Activated T-cell treated with anti-CD3 and anti-CD28 coated beads for 48 hours (primary cell): ENCODE measurements around the gene DMD.

Experiments used
- DNase-seq: peaks from one replicate; pipeline ENCODE4 v3.0.0-alpha.2; 2020; ENCODE audit warnings: low read depth

Gene DMD

DNA sequence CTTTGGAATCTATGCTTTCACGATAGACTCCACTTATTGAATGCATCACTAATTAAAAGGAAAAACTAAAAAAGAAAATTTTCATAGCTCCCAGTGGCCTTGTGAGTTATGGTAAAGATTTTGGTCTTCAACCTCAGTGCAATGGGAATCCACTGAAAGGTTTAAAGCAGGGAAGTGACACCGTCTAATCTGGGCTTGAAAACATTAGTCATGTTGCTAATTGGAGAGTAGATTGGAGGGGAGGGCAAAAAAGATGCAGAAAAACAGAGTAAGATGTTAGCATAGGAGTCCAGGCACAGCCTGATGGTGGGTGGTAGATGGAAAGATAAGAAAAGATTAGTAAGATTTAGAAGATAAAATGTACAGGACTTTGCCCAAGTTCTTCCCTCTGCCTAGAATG, 1506.4 kb downstream of the DMD start:
- DNase-seq, result no peak

DNA sequence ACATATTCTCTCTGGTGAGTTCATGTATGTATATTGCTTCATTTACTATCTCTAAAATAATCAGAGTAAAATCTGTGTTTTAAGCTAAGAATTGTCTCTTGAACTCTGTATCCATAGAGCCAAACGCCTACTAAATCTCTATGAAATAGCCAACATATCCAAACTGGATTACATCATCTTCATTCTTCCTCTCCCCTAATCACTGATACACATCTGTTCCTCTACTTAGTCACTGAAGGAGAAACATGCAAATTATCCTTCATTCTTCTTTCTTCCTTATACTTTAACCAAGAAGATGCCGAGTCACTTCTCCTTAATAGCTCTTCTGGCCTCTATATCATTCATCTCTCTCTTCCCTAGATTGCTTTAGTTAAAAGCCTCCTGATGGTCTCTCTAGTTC, 1509.1 kb downstream of the DMD start:
- no peak for DNase-seq

DNA sequence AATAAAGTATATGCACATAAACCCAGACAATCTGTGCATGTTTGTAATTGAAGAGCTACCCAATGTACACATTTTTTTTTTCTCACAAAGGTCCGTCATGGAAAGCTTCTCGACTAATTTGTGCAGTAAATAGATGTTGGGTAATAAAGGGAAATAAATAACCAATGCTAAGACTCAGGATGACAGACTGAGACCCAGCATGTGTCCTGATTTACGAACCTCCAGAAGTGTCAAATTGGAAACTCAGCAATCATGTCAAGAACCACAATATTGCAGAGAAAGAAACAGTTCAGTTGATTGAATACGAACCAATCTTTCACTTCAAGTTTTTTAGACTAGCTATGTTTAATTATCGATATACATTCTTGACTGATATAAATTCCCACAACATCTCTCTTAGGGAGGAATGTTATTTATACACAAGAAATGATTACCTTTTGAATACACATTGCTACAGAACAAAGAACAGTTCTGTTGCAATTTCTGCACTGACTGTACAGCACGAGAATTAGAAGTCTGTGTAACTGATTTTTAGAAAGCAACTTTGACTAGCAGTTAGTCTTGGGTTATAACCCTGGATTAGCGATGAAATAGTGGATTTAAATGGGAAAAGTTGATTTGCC, 1513.9 kb downstream of the DMD start:
- no peak for DNase-seq

DNA sequence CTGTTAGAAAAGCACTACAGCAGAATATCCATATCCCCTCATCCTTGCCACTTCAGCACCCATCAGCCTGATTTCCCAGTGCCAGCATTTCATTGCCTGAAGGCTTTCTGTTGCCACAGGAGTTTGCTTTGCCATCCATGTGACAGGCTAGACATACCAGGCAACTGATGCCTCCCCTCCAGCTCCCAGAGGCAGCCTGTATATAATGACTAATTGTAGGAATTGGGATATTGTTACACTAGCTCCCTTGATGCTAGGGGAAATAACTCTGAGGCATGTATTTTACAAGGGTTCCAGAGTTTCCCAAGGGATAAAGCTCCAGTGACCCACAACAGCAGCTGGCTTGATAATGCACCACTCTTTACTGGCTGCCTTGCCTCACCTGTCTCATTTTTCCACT, 1531.5 kb downstream of the DMD start:
- no peak for DNase-seq

DNA sequence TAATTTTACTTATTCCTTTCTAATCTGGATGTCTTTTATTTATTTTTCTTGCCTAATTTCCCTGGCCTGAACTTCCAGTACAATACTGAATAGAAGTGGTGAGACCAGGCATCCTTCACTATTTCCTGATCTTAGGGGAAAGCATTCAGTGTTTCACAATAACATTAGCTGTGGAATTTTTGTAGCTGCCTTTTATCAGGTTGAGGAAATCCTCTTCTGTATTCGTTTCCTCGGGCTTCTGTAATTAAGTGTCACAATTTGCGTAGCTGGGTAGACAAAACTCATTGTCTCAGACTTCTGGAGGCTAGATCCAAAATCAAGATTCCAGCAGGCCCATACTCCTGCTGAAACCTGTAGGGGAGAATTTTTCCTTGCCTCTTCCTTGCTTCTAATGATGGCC, 1541.1 kb downstream of the DMD start:
- no peak for DNase-seq

DNA sequence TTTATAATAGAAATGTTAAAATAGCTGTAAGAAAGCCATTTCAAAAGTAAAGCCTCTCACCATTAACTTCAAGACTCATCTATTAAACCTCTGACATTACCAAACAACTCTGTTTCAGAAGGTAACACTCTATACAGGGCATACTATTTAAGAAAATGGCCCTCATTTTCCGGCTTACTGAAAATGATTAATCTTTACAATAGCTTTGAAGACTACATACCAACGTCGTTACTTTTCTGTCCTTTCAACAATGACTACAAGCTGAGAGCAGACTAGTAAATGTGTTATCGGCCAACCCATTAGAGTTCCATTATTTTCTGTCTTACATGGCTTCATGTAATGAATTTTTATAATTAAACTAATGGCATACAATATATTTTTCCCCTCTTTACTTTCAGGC, 1545.9 kb downstream of the DMD start:
- DNase-seq, result no peak

DNA sequence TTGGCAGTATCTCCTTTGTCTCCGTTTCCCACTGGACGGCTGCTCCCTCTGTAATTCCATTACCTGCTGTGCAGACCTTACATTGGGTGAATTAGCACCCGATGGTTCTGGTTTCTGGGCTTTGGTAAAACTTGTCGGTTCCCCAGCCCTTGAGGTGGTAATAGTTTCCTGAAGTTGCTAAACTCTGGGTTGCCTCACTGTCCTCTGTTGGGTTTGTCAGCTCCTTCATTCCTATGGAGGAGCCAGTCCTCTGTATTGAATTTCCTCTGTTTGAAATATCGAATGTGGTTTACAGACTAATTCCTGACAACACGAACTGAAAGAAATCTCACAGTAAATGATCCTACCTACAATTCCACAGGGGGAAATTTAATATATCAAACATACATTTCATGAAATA, 1548.2 kb downstream of the DMD start:
- no peak for DNase-seq

DNA sequence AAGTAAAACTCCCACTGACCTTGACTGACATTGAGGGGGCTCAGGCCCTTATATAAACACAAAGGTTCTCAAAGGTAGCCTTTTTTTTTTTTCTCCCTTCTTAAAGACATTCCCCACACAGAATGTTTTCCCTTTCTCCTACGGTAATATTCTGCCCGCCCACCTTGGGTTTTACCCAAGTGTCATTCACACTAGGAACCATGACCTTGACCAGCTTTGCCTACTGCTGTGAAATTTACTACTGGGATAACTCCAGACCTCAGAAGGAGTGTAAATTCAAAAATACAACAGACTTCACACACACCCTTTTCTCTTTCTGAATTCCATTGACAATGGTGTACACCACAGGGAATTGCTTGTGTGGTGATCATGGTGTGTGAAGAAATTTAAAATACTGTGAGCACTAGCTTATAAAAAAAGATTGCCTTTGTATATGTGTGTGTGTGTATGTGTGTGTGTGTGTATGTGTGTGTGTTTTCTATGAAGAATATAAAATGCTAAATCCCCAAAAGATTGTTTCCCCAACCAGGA, 1550.0 kb downstream of the DMD start:
- DNase-seq, result no peak

DNA sequence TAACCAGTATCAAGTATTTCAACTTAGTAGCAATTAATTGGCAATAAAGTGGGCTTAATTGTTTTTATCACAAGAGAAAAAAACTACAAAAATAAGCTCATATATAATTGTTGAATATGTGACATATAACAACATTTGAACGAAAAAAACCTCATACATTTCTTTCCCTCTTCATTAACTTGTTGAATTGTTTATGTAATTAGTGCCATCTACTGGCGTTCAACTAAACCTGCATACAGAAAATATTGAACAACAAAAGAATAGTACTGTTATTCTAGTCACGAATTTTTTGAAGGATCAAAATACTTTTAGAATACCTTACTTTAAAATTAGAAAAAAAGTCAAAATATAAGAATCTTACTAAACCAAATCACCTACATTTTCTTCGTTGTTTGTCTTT, 1553.0 kb downstream of the DMD start:
- DNase-seq, result no peak

DNA sequence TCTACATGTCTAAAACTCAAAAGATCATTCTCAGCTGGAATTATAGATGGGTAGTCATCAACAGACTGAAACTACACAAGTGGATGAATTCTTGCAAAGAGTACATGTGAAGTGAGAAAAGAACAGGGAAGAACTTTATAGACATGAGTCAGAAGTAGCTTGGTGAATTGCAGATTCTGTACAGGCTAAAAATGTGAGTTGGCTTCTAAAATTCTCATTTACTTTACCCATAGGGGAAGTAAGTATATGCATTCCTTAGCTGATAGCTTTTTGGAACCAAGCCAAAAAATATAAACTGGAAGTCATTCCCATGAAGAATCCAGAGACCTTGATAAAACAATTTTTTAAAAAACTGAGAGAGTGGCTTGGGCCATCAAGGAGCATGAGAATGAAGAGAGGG, 1555.3 kb downstream of the DMD start:
- no peak for DNase-seq

DNA sequence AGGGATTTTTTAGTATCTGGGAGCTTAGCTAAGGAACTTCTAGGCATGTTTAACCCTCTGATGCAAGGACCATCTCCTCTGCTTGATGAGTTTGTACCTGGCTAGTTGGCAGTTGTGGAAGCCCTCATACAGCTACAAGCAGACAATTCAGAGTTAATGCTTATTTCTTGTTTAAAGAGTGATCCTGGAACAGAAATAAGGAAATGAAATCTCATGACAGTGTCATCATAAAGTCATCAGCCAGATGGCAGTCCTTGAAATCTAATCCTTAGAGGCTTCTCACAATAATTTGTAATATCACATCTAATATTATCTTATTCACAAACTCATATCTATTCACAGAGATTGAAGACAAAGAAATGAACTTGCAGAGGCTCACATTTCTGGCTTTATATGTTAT, 1557.9 kb downstream of the DMD start:
- no peak for DNase-seq

DNA sequence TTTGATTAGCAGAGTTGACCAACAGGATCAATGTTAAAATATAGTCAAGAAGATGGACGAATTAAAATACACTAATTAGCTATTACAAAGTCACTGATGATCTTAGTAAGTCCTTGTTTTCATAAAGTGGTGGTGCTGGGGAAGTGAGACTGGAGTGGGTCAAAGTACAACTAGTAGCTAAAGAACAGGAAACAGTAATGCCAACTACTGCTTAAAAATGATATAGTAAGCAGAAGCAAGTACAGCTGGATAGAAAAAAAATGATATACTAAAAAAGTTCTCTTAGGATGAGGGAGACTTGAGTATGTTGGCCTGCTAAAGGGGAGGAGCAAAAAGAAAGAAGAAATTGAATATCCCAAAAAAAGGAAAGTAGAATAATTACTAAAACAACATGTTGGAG, 1558.7 kb downstream of the DMD start:
- no peak for DNase-seq

DNA sequence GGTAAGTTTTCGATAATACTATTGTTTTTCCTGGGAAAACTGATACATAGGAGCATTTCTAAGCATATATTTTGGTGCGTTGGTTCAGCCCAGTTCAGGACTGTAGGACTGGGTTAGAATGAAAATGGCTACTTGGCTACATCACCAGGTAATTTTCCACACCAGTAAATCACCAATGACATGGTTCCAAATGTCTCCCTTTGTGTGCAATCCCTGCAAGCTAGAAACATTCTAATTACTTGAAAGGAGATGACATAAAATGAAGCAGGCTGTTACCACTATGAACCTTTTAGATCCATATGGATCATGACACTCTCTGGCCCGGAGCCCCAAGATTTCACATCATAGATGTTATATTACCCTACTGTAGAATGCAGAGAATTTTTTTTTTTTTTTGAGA, 1562.1 kb downstream of the DMD start:
- DNase-seq, result no peak

DNA sequence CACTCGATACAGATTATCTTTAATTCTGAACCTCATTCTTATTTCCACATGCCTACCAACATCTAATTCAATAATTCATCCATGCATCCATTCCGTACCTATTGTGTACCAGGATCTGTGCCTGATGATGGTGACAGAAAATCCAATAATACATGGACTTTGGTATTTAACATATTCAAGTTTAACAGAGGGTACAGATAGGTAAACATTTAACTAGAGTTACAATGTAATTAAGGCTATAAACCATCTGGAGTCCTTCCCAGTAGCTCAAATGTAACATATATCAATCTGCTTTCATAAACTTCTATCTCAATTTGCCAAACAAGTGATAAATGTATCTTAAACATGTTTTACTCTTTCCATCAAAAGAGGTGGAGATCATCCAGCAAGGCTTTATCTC, 1578.0 kb downstream of the DMD start:
- no peak for DNase-seq

DNA sequence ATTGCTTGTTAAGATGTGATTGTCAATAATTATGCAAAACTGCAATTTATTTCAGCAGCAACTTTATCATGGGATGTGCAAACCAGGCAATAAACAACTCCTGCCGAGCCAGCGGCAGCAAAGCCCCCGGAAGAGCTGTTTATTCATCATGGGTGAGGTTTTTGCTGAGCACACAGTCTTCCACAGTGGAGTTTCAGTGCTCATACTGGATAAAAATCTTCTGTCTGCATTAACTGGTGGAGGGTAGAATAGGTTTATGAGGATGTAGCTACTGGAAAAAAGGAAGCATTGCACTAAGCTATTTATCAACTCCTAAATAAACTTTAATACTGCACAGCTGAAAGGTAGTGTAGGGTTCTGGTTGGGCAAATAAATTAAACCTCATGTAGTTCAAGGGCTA, 1582.2 kb downstream of the DMD start:
- no peak for DNase-seq

DNA sequence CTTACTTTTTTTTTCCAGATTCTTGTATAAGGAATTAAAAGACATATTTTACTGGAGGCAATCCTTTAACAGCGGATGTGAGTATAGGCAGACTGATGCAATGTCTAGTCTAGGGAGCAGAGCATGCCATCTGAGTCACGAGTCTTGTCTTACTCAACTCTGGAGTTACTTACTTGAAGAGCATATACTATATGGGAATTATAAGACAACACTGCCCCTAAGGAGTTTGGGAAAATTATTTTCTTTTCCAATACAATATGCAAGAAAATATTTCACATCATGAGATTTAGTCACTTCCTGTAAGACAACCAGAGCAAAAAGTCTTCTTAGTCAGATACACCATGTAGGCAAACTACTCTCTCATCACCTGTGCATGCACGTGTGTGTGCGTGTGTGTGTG, 1602.2 kb downstream of the DMD start:
- DNase-seq, result no peak

DNA sequence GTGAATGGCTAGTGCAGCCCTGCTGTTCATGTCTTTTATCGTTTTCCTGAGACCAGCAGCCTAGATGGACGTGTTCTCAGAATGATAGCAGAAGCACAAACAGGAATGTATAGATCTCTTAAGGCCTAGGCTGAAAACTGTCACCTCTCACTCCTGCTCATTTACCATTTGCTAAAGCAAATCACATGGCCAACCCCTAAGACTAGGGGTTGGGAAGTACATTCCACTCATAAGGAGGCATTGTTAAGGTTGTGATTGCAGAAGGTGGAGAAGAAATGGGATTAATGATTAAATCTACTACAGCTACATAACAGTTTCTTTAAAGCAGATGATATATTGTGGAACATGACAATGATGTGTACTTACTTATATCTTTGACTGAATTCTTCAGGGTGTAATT, 1602.7 kb downstream of the DMD start:
- DNase-seq, result no peak

DNA sequence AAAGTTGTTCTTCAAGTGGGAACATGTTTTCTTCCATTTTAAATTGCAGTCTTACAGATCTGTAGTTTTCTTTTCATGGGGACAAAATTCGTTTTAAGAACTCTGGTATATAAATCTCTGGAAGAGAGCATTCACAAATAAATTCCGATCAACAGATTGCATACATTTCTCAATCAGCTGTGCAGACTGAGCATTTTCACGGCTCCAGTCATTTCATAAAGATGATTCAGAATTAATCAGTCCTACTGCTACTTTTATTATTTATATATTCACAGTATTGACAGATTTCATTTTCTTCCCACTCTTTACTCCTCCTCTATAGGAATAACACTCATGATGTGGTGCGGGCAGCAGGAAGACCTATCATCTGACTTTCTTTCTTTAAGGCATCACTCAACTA, 1604.6 kb downstream of the DMD start:
- DNase-seq, result no peak

DNA sequence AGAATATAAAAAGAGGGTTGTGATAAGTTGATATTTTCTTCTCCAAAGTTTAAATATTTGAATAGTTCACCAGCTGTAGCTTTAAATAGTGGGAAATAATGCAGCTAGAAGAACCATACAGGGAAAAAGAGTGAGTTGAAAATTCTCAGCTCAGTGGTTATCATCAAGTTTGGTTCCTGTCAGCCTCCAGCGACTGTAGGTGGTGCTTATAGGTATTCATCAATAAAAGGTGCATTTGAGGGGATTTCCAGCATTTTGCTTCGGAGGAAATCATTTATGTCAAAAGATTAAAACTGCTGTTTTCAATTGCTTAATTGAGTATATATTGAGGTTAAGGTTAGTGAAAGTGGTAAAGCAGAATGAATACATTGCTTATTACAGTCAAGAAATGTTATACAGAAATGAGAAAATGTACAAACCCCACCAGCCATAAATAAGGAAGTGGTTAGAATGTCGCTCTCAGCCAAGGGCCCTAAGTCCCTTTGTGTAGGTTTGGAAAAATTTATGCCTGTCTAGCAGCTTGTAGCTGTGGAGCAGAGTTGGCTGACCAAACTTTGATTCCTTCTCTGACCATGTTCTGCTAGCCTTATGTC, 1606.6 kb downstream of the DMD start:
- no peak for DNase-seq

DNA sequence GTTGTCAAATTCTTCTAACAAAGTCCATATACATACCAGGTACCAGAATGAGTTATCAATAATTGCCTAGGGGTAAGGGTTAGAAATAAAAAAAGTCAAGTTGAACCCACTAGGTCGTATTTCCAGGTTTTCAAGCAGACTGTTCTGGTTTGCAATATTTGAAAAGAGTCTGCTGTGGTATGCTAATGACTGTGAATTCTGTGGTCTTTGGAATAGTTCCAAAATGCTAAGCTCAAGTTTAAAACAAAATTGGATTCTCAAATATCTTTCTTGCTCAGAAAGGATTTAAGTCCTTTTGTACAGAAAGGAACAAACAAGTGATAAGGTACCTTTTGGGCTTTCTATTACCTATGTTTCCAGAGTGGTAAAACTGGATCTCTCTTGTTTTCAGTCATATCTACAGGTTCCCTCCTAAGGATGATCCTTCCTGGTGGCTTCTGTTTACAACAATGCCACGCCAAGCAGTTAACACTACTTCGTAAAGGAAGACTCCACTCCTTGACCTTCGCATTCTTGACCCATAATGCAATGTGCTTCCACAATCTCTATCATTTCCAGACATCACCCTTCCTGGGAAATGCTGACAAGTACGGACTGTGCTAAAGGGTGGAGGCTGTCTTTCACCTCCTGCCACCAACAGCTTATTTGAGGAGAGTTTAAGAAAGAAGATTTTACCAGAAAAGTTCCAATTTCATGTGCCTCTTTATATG, 1607.8 kb downstream of the DMD start:
- DNase-seq, result no peak

DNA sequence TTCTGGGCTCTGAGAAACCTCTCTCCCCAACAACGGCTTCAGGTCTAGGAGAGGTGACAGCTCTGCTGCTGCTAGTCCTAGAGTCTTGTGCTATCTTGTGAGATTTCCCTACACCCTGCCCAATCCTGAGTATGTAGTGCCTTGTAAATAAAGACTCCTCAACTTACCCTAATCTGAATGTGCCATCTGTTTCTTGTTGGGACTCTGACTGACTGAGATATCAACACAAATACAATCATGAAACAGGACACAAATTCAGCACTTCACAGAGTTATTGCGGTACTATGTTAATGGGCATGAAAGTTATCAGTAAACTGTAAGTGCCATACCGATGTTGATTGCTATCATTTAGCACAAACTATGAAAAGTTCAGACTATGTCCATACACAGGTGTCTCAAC, 1610.5 kb downstream of the DMD start:
- no peak for DNase-seq

DNA sequence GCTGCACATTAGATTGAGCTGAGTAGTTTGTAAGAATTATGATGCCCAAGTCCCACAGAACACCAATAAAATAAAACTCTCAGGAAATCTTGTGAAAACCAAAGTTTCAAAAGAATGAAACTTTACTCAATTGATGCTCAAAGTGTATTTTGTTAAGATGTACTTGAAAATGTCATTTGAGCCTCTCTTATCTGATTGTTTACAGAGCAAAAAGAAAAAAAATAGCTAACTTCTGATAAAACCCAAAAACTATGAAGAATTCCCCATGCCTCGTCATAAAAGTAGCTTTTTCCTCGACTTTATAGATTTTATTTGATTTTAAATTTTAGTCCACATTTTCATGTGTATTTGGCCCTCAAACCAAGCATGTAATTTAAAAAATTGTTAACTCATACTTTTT, 1618.0 kb downstream of the DMD start:
- DNase-seq, result no peak

DNA sequence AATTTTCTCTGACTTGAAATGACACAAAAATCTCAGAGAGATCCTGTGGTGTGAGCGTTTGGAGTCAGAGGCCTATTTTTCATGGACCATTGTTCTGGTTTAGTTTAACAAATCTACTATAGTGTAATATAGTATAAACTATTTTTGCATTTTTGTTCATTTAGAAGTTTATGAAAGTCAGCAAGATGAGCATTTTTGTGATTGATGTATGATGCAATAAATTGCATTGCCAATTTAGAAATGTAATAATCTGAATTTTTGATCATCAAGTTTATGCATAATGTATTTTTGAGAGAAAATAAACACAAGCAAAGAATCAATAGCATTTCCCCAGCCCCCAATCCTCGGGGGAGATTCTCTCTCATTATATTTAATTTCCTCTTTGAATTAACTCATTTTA, 1620.0 kb downstream of the DMD start:
- DNase-seq, result no peak
